ENCODE results near the gene PPP1R15B.

GRCh38 chr1:204426474-204426873 lies 14.9 kb upstream of the PPP1R15B start:
- TF ChIP-seq, protein P1, sequence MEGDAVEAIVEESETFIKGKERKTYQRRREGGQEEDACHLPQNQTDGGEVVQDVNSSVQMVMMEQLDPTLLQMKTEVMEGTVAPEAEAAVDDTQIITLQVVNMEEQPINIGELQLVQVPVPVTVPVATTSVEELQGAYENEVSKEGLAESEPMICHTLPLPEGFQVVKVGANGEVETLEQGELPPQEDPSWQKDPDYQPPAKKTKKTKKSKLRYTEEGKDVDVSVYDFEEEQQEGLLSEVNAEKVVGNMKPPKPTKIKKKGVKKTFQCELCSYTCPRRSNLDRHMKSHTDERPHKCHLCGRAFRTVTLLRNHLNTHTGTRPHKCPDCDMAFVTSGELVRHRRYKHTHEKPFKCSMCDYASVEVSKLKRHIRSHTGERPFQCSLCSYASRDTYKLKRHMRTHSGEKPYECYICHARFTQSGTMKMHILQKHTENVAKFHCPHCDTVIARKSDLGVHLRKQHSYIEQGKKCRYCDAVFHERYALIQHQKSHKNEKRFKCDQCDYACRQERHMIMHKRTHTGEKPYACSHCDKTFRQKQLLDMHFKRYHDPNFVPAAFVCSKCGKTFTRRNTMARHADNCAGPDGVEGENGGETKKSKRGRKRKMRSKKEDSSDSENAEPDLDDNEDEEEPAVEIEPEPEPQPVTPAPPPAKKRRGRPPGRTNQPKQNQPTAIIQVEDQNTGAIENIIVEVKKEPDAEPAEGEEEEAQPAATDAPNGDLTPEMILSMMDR (conservative IDR thresholded peaks at IDR 0.05; ENCODE audit: low read depth, low read length) = no peak
- TF ChIP-seq POLR2A (IDR thresholded peaks at IDR 0.05; ENCODE audit: low read depth, low read length) = no peak
- TF ChIP-seq NFE2L2 (IDR thresholded peaks at IDR 0.05; ENCODE audit: low read depth, low read length) = no peak
